Large intestine (tissue), 12 donors: ENCODE results near the gene GNGT2. TPM values are rescaled to one million over a fixed set of nuclear protein-coding genes. Genes with fewer than 3 reads are reported as not detected.

Source experiments
- DNase-seq, 2 donors: peaks; one replicate each; pipeline versions ENCODE4 v3.0.0 to v3.0.0-alpha.2; 2013
- H3K27ac ChIP-seq: one replicate; pipeline ENCODE4 v1.5.1; 2013; ENCODE audit warnings: low read length
- H3K27me3 ChIP-seq: 2 replicates; pipeline ENCODE4 v1.6.1; 2013; ENCODE audit warnings: low read length; ENCODE audit not compliant: control insufficient read depth, insufficient read depth
- H3K36me3 ChIP-seq: 2 replicates; pipeline ENCODE4 v1.6.1; 2013; ENCODE audit warnings: low read length; ENCODE audit not compliant: control insufficient read depth, insufficient read depth
- H3K4me1 ChIP-seq: one replicate; pipeline ENCODE4 v1.6.1; 2013; ENCODE audit warnings: low read length; ENCODE audit not compliant: control insufficient read depth, insufficient read depth
- H3K4me3 ChIP-seq: one replicate; pipeline ENCODE4 v1.5.1; 2013; ENCODE audit warnings: low read length
- H3K9me3 ChIP-seq: one replicate; pipeline ENCODE4 v1.6.1; 2013; ENCODE audit warnings: mild to moderate bottlenecking, low read depth, low read length, moderate library complexity; ENCODE audit not compliant: control insufficient read depth
- WGBS: methylation state at CpG from one replicate; pipeline ENCODE4 v1.1.5; 2013; ENCODE audit warnings: low lambda C conversion rate; ENCODE audit not compliant: insufficient coverage; 5-methylcytosine and 5-hydroxymethylcytosine counted together
- long read RNA-seq, 11 donors: transcript quantifications; one replicate each; lab custom pipeline, GENCODE V29; 2026
- polyA plus RNA-seq: library from polyadenylated mRNA; unstranded; fragments of 120-200 nt; gene quantifications from one replicate; pipeline ENCODE4 v1.2.1, GENCODE V29; 2013

GNGT2 gene
- 4.2 TPM for polyA plus RNA-seq
- long read RNA-seq, donor 1, partial matches to known transcripts: 0 of 1 reads
- long read RNA-seq, donor 1, other reads (novel, unspliced or antisense): 0 of 1 reads
- long read RNA-seq, donor 2: 0 reads
- long read RNA-seq, donor 3: 0 reads
- long read RNA-seq, donor 4, partial matches to known transcripts: 0 of 1 reads
- long read RNA-seq, donor 4, other reads (novel, unspliced or antisense): 0 of 1 reads
- long read RNA-seq, donor 5: 0 reads
- long read RNA-seq, donor 6, partial matches to known transcripts: 0 of 2 reads
- long read RNA-seq, donor 6, other reads (novel, unspliced or antisense): 0 of 2 reads
- long read RNA-seq, donor 7: 0 reads
- long read RNA-seq, donor 8, partial matches to known transcripts: 0 of 2 reads
- long read RNA-seq, donor 8, other reads (novel, unspliced or antisense): 0 of 2 reads
- long read RNA-seq, donor 9, partial matches to known transcripts: 0 of 1 reads
- long read RNA-seq, donor 9, other reads (novel, unspliced or antisense): 0 of 1 reads
- long read RNA-seq, donor 10, partial matches to known transcripts: 0 of 5 reads
- long read RNA-seq, donor 10, other reads (novel, unspliced or antisense): 5 of 5 reads
- long read RNA-seq, donor 11: 0 reads

DNA sequence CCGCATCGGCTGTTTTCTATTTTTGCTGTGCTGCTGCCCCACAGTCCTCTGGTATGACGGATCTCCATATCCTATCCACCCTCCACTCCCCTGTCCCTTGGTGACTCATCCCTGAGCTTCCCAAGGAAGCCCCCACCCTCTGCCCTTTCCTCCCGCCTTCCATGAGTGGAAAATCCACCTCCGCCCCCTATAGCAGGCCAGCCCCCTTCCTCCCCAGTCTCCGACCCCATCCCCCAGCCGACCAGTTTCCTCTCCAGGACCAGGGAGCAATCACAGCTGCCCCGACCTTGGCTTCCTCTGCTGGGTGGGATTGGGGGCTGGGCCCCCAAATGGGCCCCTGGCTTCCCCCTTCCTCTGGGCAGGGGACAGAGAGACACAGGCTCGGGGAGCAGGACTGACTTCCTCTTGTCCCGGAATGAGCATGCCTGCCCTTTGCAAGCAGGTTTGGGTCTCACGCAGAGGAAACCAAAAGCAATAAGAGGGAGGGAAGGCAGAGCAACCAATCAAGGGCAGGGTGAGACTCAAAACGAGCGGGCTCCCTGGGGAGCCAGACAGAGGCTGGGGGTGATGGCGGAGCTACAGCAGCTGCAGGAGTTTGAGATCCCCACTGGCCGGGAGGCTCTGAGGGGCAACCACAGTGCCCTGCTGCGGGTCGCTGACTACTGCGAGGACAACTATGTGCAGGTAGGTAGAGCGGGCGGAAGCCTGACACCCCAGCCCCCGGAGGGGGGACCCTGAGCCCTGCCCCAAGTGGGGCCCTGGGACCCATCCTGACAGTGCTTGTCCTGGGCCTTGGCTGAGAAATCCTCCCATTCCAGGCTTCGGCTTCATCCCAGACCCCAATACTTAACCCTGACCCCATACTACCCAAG, at the start of gene GNGT2, which contains the start of gene ABI3:
Gene GNGT2 (minus strand): TSS at position 417 of the 872 bp plus-strand sequence. CDS start 3,152 bp downstream, outside the sequence.
Gene ABI3 (plus strand): TSS at position 550 of the 872 bp plus-strand sequence. CDS start 18 bp downstream, at position 568.
- no peaks in the 10 kb centered on the region for H3K9me3 ChIP-seq

DNA sequence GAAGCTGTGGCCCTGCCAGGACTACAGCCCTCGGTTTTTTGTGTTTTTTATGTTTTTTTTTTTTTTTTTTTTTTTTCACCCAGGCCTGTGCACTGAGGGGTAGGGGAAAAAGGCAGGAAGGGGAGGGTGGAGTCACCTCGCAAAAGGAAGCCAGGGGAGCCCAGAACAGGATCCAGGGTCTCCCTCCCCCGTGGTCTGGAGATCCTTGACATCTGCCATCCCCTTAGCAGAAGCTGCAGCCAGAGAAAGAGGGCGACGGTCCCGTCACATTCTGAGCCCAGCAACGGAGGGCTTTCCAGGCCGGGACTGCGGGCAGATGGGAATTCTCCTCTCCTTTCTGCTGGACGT, 49.3 kb upstream of the GNGT2 start:
- H3K27me3 ChIP-seq: peaks cover 13% of the 10 kb centered on the region
- WGBS: no CpG with 5 or more reads among the region's 10 CpGs
- DNase-seq: no peak
- no peaks in the 10 kb centered on the region for H3K9me3 ChIP-seq
- no peak overlapping the region for H3K27ac ChIP-seq
- H3K4me3 ChIP-seq: peak overlapping the region; percentile 45
- no peaks in the 10 kb centered on the region for H3K4me1 ChIP-seq
- H3K36me3 ChIP-seq: no peaks in the 10 kb centered on the region

More for the DNA sequence above, at the start of gene GNGT2, which contains the start of gene ABI3:
- peak in 1 of 2 donors; percentile 44 for DNase-seq
- Histone ChIP-seq H3K4me1 (no peaks in the 10 kb centered on the region), H3K4me3 (peak within 1 kb of the TSS; percentile 39), H3K36me3 (no peaks in the 10 kb centered on the region), H3K27ac (no peak within 1 kb of the TSS), H3K27me3 (peaks cover 5% of the 10 kb centered on the region)
- WGBS: no CpG with 5 or more reads among the region's 22 CpGs

GRCh38 chr17:49258394-49258793, 48.0 kb upstream of the GNGT2 start:
- no CpG with 5 or more reads among the region's 3 CpGs for WGBS
- Histone ChIP-seq H3K36me3 (no peaks in the 10 kb centered on the region), H3K27me3 (peaks cover 13% of the 10 kb centered on the region), H3K4me3 (no peak overlapping the region), H3K9me3 (no peaks in the 10 kb centered on the region), H3K4me1 (no peaks in the 10 kb centered on the region), H3K27ac (no peak overlapping the region)
- no peak for DNase-seq

GRCh38 chr17:49255125-49255524, 44.8 kb upstream of the GNGT2 start:
- no peak overlapping the region for H3K27ac ChIP-seq
- H3K36me3 ChIP-seq: no peaks in the 10 kb centered on the region
- H3K27me3 ChIP-seq: peaks cover 4% of the 10 kb centered on the region
- no peak for DNase-seq
- no peaks in the 10 kb centered on the region for H3K9me3 ChIP-seq
- no peaks in the 10 kb centered on the region for H3K4me1 ChIP-seq
- no peak overlapping the region for H3K4me3 ChIP-seq
- no CpG with 5 or more reads among the region's 5 CpGs for WGBS

GRCh38 chr17:49254066-49254465, 43.7 kb upstream of the GNGT2 start:
- no peaks in the 10 kb centered on the region for H3K4me1 ChIP-seq
- H3K27ac ChIP-seq: no peak overlapping the region
- no peak overlapping the region for H3K4me3 ChIP-seq
- H3K27me3 ChIP-seq: no peaks in the 10 kb centered on the region
- no peaks in the 10 kb centered on the region for H3K36me3 ChIP-seq
- no peaks in the 10 kb centered on the region for H3K9me3 ChIP-seq
- WGBS: no CpG with 5 or more reads among the region's 4 CpGs
- DNase-seq: no peak

DNA sequence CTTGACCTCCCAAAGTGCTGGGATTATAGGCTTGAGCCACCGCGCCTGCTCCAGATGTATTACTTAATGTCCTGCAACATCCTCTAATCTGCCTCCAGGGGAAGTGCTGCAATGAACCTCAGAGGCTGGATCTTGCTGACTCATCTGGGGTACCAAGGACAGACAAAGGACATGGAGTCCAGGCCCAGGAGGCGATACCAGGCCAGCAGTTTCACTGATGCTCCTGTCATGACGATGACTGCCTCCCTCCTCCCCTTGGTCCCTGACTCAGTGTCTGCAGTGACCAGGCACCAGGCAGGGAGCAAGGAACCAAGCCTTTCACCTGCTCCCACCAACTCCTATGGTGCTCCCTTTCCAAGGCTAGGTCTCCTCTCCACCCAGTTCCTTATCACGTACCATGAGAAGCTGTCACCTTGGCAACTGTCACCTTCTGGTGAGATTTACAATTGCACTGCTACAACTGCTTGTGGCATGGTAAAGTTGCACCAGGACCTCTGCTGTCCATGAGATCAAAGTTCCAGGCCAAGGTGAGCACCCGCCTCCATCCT, 41.8 kb upstream of the GNGT2 start:
- WGBS: no CpG with 5 or more reads among the region's 6 CpGs
- no peaks in the 10 kb centered on the region for H3K36me3 ChIP-seq
- no peaks in the 10 kb centered on the region for H3K27me3 ChIP-seq
- H3K4me3 ChIP-seq: no peak overlapping the region
- DNase-seq: peak in 1 of 2 donors; percentile 37
- H3K9me3 ChIP-seq: no peaks in the 10 kb centered on the region
- no peaks in the 10 kb centered on the region for H3K4me1 ChIP-seq
- no peak overlapping the region for H3K27ac ChIP-seq

DNA sequence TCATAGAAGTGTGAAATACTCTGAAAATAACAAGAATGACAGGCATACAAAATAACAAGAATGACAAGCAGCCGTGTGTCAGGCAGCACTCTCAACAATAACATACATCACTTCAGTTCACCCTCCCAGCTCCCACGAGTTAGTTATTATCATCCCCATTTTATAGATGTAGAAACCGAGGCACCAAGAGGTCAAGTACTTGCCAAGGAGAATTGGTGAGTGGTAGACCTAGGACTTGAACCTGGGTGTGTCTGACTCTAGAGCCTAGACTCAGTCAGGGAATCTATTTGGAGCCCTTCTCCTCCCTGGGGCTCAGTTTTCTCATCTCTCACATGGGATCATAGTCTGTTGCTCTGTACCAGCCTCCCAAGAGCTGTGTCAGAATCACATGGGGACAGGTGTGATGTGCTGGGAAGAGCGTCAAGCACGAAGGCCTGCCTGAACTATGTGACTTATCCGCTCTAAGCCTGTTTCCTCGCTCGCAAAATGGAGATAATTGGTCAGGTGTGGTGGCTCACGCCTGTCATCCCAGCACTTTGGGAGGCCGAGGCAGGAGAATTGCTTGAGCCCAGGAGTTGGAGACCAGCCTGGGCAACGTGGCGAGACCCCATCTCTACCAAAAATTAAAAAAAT, 39.6 kb upstream of the GNGT2 start:
- DNase-seq: no peak
- no peak overlapping the region for H3K4me3 ChIP-seq
- WGBS: no CpG with 5 or more reads among the region's 12 CpGs
- H3K4me1 ChIP-seq: no peaks in the 10 kb centered on the region
- no peaks in the 10 kb centered on the region for H3K9me3 ChIP-seq
- no peaks in the 10 kb centered on the region for H3K36me3 ChIP-seq
- no peak overlapping the region for H3K27ac ChIP-seq
- no peaks in the 10 kb centered on the region for H3K27me3 ChIP-seq

DNA sequence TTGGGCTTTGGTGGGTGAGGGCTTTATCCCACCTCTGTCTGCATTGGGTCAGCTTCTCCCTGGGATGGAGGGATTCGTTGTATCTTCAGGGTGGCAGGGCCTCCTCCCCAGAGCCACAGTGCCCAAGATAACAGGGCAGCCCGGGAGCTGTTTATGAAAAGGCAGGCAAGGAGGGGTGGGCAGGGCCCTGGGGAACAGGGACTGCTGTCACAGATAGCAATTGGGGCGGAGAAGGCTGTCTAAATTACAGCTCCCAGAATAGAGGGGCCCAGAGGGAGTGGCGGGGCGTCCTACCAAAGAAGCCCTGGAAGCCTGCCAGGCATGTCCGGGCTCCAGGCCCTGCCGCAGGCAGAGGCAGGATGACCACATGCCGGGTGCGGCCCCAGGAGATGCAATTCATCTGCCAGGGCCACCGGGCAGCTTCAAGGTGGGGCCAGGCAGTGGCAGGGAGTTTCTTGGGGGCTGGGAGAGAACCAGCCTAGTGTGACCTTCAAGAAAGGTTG, 39.0 kb upstream of the GNGT2 start:
- Histone ChIP-seq H3K36me3 (no peaks in the 10 kb centered on the region), H3K27ac (no peak overlapping the region), H3K4me3 (no peak overlapping the region), H3K27me3 (no peaks in the 10 kb centered on the region), H3K9me3 (no peaks in the 10 kb centered on the region), H3K4me1 (no peaks in the 10 kb centered on the region)
- DNase-seq: no peak
- no CpG with 5 or more reads among the region's 10 CpGs for WGBS

DNA sequence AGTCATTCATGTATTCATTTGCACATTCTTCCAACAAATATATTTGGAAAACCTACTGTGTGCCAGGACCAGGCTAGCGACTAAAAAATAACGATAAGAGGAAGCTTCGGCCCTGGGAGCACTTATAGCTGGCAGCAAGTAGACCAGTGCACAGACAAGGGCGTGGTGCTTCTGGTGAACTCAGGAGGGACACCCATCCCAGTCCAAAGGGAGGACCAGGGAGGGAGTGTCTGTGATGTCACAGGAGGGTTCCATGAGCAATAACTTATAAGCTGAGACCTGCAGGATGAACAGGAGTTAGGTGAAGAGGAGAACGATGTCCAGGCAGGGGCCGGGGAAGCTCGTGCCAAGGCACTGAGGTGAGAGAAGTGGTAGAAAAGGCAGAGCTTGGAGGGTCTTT, 37.6 kb upstream of the GNGT2 start:
- Histone ChIP-seq H3K36me3 (no peaks in the 10 kb centered on the region), H3K27ac (no peak overlapping the region), H3K27me3 (no peaks in the 10 kb centered on the region), H3K9me3 (no peaks in the 10 kb centered on the region), H3K4me3 (no peak overlapping the region), H3K4me1 (no peaks in the 10 kb centered on the region)
- no CpG with 5 or more reads among the region's 7 CpGs for WGBS
- DNase-seq: no peak
